Activated CD4-positive, alpha-beta memory T cell treated with anti-CD3 and anti-CD28 coated beads for 36 hours (primary cell): ENCODE results near the gene LRRC3B. TPM values are rescaled to one million over a fixed set of nuclear protein-coding genes. Genes with fewer than 3 reads are reported as not detected.

Experiments
- CTCF ChIA-PET: fragments of 350-600 bp; sonication (Branson Sonifier 250); formaldehyde crosslinking; loops from one replicate; lab custom pipeline; 2021; ENCODE audit warnings: antibody characterized with exemption, inconsistent platforms; lab: Charles Lee
- POLR2A ChIA-PET: fragments of 350-600 bp; sonication (Branson Sonifier 250); formaldehyde crosslinking; loops from one replicate; lab custom pipeline; 2021; ENCODE audit warnings: antibody characterized with exemption; lab: Charles Lee
- DNase-seq: peaks from one replicate; pipeline ENCODE4 v3.0.0-alpha.2; 2020
- H3K27ac Mint-ChIP-seq: one replicate; pipeline ENCODE4 v1.8.0; 2021; ENCODE audit warnings: mixed read lengths
- H3K27me3 Mint-ChIP-seq: one replicate; pipeline ENCODE4 v1.8.0; 2021; ENCODE audit warnings: mixed read lengths
- H3K36me3 Mint-ChIP-seq: one replicate; pipeline ENCODE4 v1.8.0; 2021; ENCODE audit warnings: mixed read lengths
- H3K4me1 Mint-ChIP-seq: one replicate; pipeline ENCODE4 v1.8.0; 2021; ENCODE audit warnings: low read depth, mixed read lengths
- H3K4me3 Mint-ChIP-seq: one replicate; pipeline ENCODE4 v1.8.0; 2021; ENCODE audit warnings: mild to moderate bottlenecking, mixed read lengths
- H3K9me3 Mint-ChIP-seq: one replicate; pipeline ENCODE4 v1.8.0; 2021; ENCODE audit warnings: mixed read lengths
- intact Hi-C: fragments of 100-400 bp; cut with micrococcal nuclease; formaldehyde crosslinking; loops from one replicate; pipeline ENCODE4 v1.15.1; 2023
- total RNA-seq, 2 experiments: library from RNA; stranded (reverse); gene quantifications; one replicate each; pipeline ENCODE4 v1.2.3, GENCODE V29; 2021

LRRC3B gene
- total RNA-seq, 2 experiments from 2014 or later: not detected

DNA sequence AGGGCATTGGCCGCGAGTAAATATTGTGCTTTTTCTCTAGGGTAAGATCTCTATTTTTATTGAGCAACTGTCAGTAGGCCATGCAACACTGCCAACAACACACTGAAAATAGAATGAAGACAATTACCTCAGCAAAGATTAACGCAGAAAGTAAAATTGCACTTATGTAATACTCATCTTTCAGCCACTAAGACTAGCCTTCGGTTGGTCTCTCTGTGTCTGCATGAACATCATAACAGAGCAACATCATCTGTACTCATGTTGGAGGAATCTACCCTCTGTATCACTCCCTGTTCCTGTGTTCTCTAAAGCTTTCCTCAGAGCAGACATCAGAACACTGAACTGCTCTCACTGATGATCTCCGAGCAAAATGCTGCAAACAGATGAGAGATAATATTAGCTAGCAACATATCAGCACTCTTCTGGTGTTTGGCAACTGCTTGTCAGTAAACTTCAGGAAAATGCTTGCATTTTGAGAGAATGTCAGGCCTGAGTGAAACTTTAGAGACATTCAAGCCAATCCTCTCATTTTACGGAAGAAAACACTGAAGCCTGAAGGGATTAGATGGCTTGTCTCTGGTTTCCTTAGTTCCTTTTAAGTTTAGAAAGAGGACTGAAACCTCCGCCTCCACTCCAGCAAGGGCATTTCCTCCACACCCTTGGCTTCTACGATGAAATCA lies 8.4 kb upstream of the LRRC3B start:
- H3K27ac Mint-ChIP-seq: no peak overlapping the region
- POLR2A ChIA-PET: no interaction called here
- CTCF ChIA-PET: no interaction called here
- no peaks in the 10 kb centered on the region for H3K36me3 Mint-ChIP-seq
- no peak overlapping the region for H3K4me3 Mint-ChIP-seq
- H3K9me3 Mint-ChIP-seq: no peaks in the 10 kb centered on the region
- intact Hi-C loops: no loop called here
- no peaks in the 10 kb centered on the region for H3K27me3 Mint-ChIP-seq
- no peaks in the 10 kb centered on the region for H3K4me1 Mint-ChIP-seq
- DNase-seq: no peak

DNA sequence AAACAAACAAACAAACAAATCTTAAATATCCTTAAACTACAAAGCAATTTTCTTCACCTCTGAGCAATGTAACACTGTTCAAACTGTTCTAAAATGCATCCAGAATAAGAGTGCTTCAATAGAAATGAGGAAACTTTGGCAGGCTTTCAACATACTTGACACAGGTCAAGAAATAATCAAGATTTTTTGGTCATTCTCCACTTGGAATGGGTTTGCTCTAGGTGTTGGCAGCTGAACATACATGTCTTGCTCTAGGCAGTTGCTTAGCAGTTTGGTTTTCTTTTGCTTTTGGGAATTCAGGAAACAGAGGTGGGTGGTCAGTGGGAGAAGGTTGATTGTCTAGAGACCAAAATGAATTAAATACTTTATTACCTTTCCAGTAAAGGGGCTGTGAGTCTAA lies 1.4 kb upstream of the LRRC3B start:
- H3K27me3 Mint-ChIP-seq: peaks cover 40% of the 10 kb centered on the region
- no peaks in the 10 kb centered on the region for H3K36me3 Mint-ChIP-seq
- no peaks in the 10 kb centered on the region for H3K4me1 Mint-ChIP-seq
- no peak overlapping the region for H3K27ac Mint-ChIP-seq
- intact Hi-C loops: no loop called here
- H3K4me3 Mint-ChIP-seq: no peak overlapping the region
- no peak for DNase-seq
- ChIA-PET POLR2A (no interaction called here), CTCF (no interaction called here)
- no peaks in the 10 kb centered on the region for H3K9me3 Mint-ChIP-seq

DNA sequence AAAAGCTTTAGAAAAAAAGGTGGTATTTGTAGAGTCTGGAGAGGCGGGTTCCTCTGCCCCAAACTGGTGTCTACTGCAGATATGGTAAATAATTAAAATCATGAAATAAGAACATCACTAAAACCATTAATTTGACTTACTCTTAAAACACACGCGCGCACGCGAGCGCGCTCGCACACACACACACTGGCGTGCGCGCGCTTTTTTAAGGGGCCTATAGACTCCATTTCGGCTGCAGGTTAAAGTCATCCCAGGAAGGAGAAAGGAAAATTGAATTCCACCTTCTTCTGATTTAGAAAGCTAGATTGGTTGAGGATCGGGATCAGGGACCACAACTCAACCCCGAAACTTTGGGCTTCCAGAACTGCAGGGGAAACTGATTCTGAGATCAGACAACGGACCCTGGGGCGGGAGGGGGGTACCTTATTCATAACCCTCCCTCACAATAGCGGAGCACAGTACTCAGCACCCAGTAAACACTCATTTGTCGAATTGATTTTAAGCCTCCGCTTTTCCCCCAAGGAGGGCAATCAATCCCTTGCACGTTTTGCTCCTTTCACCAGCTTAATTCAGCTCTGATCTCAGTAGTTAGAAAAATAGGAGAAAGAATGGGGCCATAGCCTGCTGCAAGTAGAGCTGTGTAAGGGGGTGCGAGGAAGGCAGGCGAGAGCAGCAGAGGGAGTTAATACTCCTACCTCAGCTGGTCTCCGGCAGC lies 509 bp upstream of the LRRC3B start:
- Mint-ChIP-seq H3K4me3 (no peak overlapping the region), H3K36me3 (no peaks in the 10 kb centered on the region), H3K27ac (no peak overlapping the region), H3K4me1 (no peaks in the 10 kb centered on the region), H3K9me3 (no peaks in the 10 kb centered on the region), H3K27me3 (peaks cover 40% of the 10 kb centered on the region)
- no peak for DNase-seq
- ChIA-PET POLR2A (no interaction called here), CTCF (no interaction called here)
- intact Hi-C loops: no loop called here

DNA sequence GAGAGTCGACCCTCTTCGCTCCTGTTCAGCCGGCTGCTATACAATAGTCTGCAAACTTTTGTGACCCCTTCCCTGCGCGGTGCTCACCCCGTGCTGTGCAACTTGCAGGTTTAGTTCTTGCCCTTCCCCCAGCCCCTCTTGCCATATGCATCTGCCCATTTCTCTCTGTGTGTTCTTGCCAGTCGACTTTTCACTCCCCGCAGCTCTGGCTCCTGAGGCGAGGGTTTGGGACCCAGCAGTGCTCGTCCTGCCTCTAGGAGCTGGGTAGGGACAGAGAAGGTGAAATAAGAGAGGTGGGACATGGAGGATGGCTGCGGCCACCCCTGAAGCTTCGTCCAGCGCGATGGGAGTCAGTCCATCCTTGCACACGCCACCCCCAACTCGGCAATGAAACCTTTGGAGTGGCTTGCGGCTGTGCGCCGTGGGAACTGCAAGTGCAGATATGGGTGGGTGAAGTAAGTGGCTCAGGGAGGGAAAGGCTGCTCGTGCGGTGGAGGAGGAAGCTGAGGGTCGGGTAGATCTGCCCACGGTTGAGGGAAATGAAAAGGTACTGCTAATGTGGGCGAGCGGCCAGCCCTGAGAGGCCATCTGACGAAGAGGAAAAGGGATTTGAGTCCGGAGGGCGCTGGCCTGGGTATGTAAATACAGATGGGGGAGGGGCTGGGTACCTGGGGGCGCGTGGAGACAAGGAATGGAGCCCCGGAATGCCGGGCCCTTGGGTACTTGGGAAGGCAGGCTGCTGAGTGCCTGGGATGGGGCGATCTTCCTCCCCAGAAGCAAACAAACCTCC lies 1.0 kb downstream of the LRRC3B start:
- Mint-ChIP-seq H3K9me3 (no peaks in the 10 kb centered on the region), H3K4me1 (no peaks in the 10 kb centered on the region), H3K36me3 (no peaks in the 10 kb centered on the region), H3K27me3 (peaks cover 40% of the 10 kb centered on the region), H3K4me3 (no peak overlapping the region), H3K27ac (no peak overlapping the region)
- CTCF ChIA-PET: no interaction called here
- POLR2A ChIA-PET: no interaction called here
- intact Hi-C loops: no loop called here
- no peak for DNase-seq

DNA sequence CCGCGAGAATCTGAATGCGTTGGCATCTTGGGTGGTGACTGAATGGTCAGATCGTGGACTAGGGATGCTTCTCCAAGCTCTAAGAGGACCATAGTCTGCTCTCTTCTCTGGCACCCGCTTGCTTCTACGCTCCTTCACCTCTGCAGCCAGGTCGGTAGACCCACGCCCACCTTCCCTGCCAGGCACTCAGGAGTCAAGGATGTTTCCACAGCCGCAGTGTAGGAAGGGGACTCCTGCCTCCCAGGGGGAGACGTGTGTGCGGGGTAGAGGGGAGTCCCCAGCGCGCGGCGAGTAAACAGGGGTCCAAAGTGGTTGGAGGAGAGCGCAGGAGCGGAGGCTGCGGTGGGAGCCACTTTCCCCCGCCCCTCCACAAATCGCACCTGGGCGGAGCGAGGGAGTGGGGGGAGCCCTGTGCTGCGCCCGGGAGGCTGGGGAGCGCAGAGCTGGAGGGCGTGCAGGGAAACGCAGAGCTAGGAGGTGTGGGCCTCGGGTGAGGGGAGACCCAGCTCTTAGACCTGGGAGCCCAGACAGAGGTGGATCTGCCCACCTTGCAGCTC lies 1.7 kb downstream of the LRRC3B start:
- Mint-ChIP-seq H3K27ac (no peak overlapping the region), H3K27me3 (peaks cover 40% of the 10 kb centered on the region), H3K36me3 (no peaks in the 10 kb centered on the region), H3K4me3 (no peak overlapping the region), H3K9me3 (no peaks in the 10 kb centered on the region), H3K4me1 (no peaks in the 10 kb centered on the region)
- ChIA-PET POLR2A (no interaction called here), CTCF (no interaction called here)
- no peak for DNase-seq
- intact Hi-C loops: no loop called here

DNA sequence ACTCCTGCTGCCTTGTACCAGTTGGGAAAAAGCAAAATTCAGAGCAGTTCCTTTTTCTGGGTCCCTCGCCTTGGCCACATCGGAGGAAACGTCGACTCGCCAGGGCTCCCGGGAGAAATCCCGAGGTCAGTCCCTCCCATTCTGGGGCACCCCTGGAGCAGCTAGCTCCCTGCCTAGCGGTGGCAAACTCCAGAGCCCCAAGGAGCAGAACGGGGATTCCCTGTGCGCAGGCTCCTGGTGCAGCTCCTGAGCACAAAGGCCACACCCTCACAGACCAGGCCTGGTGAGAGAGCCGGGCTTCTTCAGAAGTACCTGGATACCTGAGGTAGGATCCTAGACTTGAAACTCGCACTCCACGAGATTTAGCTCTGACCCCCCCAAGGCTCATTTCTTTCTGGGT lies 2.6 kb downstream of the LRRC3B start:
- intact Hi-C loops: no loop called here
- ChIA-PET CTCF (no interaction called here), POLR2A (no interaction called here)
- Mint-ChIP-seq H3K27ac (no peak overlapping the region), H3K4me3 (no peak overlapping the region), H3K9me3 (no peaks in the 10 kb centered on the region), H3K4me1 (no peaks in the 10 kb centered on the region), H3K27me3 (peaks cover 40% of the 10 kb centered on the region), H3K36me3 (no peaks in the 10 kb centered on the region)
- DNase-seq: no peak

DNA sequence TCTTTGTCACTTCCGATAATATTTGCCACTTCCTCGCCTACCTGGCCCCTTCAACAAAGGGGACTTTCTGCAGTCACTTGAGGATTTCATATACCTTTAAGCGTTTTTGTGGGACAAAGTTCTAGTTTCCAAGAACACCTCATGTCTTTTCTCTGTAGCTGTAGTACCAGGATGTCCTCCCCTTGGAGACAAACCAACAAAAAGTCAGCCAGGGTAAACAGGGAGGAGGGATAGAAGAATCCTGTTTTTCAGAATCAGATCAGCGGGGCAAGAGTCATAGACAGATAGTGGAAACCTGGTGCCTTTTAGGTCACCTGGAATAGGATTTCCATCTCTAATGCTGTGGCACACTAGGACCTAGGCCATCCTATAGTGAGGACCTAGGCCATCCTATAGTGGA lies 4.5 kb downstream of the LRRC3B start:
- peaks cover 28% of the 10 kb centered on the region for H3K27me3 Mint-ChIP-seq
- CTCF ChIA-PET: no interaction called here
- no peak overlapping the region for H3K27ac Mint-ChIP-seq
- no peaks in the 10 kb centered on the region for H3K36me3 Mint-ChIP-seq
- POLR2A ChIA-PET: no interaction called here
- intact Hi-C loops: no loop called here
- DNase-seq: no peak
- H3K4me1 Mint-ChIP-seq: no peaks in the 10 kb centered on the region
- no peak overlapping the region for H3K4me3 Mint-ChIP-seq
- H3K9me3 Mint-ChIP-seq: no peaks in the 10 kb centered on the region

DNA sequence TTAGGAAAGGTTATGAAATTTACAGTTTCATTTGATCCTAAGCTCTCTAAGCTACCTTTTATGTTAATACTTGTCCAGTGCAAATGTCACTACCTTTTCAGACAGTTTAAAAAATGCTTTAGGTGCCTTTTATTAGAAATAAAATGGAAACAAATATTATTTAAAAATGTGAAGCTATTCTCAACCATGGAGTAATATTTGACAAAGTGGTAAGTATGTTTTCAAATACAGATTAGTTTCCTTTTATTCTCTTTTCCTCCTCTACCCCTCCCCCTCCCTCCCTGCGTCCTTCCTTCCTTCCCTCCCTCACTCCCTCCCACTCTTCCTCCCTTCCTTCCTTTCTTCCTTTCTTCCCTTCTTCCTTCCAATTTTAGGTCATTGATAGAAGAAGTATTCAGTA lies 6.3 kb downstream of the LRRC3B start:
- DNase-seq: no peak
- CTCF ChIA-PET: interaction anchor here (0.9 kb wide), 1 partner anchor 13 kb away, joined by 3 read pairs; no protein-coding TSS in a partner anchor
- POLR2A ChIA-PET: no interaction called here
- intact Hi-C loops: no loop called here
- Mint-ChIP-seq H3K9me3 (no peaks in the 10 kb centered on the region), H3K36me3 (no peaks in the 10 kb centered on the region), H3K27me3 (peaks cover 13% of the 10 kb centered on the region), H3K4me3 (no peak overlapping the region), H3K27ac (no peak overlapping the region), H3K4me1 (no peaks in the 10 kb centered on the region)

DNA sequence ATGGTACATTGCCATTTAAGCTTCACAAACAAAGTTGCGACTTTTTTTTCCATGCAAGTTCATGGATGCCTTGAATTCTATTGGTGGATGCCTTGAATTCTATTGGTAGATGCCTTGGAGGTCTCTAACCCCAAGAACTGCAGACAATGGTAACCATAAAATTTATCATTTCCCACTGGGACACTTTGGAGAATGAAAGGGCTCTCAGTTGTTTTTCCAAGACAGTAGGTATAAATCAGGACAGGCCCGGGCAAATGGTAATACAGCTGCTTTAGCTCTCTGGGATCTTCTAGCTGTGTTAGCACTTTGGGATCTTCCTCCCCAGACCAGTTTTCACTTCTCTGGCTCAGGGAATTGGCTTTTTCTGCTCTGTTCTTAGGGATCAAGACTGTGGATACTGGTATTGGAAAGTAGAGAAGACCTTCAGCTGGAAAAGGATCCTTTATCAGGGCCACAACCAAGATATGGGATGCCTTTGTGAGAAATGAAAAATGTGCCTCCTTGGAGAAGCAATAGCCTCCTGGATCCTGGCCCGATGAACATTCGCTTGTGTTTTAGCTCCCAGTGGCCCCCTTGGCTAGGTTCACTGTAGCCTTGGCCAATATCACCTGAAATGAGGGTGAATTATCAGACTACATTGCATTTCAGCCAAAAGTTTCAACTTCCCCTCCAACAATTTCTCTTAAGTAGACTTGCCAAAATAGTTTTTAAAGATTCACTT lies 8.3 kb downstream of the LRRC3B start:
- H3K4me3 Mint-ChIP-seq: no peak overlapping the region
- ChIA-PET CTCF (no interaction called here), POLR2A (no interaction called here)
- intact Hi-C loops: no loop called here
- H3K27me3 Mint-ChIP-seq: no peaks in the 10 kb centered on the region
- DNase-seq: no peak
- no peaks in the 10 kb centered on the region for H3K36me3 Mint-ChIP-seq
- H3K27ac Mint-ChIP-seq: no peak overlapping the region
- no peaks in the 10 kb centered on the region for H3K9me3 Mint-ChIP-seq
- H3K4me1 Mint-ChIP-seq: no peaks in the 10 kb centered on the region

DNA sequence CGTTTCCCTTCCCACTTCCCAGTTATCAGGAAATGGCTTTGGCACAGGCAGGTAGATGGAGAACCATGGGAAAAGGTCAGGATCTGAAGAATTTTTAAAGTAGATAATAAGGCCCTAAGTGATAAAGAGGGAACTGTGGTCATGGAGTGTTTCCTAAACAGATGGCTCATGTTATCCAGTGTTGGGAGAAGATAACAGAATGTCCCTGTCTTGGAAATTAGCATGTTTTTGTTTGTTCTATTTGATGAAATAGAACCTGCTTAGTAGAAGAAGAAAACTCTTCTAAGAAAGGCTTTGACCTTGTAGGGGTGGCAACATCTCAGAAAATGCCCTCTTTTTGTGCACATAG lies 8.8 kb downstream of the LRRC3B start:
- H3K27ac Mint-ChIP-seq: no peak overlapping the region
- H3K4me3 Mint-ChIP-seq: no peak overlapping the region
- CTCF ChIA-PET: no interaction called here
- H3K27me3 Mint-ChIP-seq: no peaks in the 10 kb centered on the region
- intact Hi-C loops: no loop called here
- H3K36me3 Mint-ChIP-seq: no peaks in the 10 kb centered on the region
- no peaks in the 10 kb centered on the region for H3K4me1 Mint-ChIP-seq
- H3K9me3 Mint-ChIP-seq: no peaks in the 10 kb centered on the region
- POLR2A ChIA-PET: no interaction called here
- DNase-seq: no peak

DNA sequence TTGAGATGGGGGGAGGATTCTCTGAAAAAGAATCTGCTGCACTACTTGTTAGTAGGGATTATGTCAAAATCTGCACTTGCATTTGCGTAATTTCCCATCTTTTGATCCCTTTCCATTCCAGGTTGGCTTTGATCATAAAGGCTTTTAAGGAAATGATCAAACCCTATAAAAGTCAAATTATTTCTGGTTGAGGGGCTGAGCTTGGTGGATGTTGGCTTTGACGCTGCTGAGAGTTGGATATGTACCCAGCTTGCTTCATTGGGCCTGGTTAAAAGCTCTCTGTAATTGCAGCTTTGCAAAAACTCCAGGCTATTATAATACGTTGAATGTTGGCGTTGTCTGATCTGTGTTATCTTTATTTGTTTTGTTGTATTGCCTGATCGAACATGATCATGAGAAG lies 12.0 kb downstream of the LRRC3B start:
- no peaks in the 10 kb centered on the region for H3K36me3 Mint-ChIP-seq
- H3K4me3 Mint-ChIP-seq: no peak overlapping the region
- H3K4me1 Mint-ChIP-seq: no peaks in the 10 kb centered on the region
- no peak overlapping the region for H3K27ac Mint-ChIP-seq
- no peaks in the 10 kb centered on the region for H3K9me3 Mint-ChIP-seq
- no peaks in the 10 kb centered on the region for H3K27me3 Mint-ChIP-seq
- intact Hi-C loops: no loop called here
- ChIA-PET POLR2A (no interaction called here), CTCF (no interaction called here)
- no peak for DNase-seq

DNA sequence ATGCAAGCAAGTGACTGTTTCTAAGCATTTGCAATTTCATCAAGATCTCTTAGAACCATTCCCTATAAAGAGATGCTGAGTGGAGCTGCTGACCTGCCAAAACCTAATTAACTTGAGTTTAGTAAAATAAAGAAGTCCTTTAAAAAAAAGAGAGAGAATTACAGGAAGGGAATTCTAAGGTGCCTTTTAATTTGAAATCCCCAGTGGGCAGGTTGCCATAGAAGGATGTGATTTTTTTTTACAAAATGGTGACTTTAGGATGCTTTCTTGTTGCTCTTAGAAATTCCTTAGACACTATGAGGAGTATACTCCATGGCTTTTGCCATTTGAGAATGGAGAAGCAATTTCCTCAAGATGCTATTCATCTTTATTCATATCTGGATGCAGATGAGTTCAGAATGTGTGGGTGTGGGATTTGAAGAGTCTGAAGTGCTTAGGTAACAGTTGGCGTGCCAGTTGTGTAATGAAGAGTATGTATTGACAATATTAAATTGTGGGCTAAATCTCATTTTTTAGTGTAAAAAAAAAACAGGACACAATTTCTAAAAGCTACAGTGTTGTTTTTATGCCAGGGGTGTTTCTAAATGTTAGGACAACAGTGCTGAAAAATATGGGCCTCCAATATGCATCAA lies 13.6 kb downstream of the LRRC3B start:
- ChIA-PET POLR2A (no interaction called here), CTCF (no interaction called here)
- no peaks in the 10 kb centered on the region for H3K27me3 Mint-ChIP-seq
- H3K27ac Mint-ChIP-seq: no peak overlapping the region
- no peaks in the 10 kb centered on the region for H3K4me1 Mint-ChIP-seq
- no peak overlapping the region for H3K4me3 Mint-ChIP-seq
- DNase-seq: no peak
- intact Hi-C loops: no loop called here
- no peaks in the 10 kb centered on the region for H3K36me3 Mint-ChIP-seq
- H3K9me3 Mint-ChIP-seq: no peaks in the 10 kb centered on the region
